Neural cell (in vitro differentiated cells): ENCODE data around the gene ROPN1B. TPM values are rescaled to one million over a fixed set of nuclear protein-coding genes. Genes with fewer than 3 reads are reported as not detected.

ENCODE experiments used
- H2AFZ ChIP-seq: fragments of 200-600, 300-800 bp; sonication (generic), shearing (Covaris generic); 2 replicates; pipeline ENCODE4 v1.6.0; 2014; ENCODE audit warnings: low read depth, mild to moderate bottlenecking, antibody characterized with exemption, low read length, moderate library complexity
- H3F3A ChIP-seq: fragments of 200-600 bp; shearing (Covaris generic); 2 replicates; pipeline ENCODE4 v1.6.1; 2016; ENCODE audit warnings: mild to moderate bottlenecking, moderate library complexity, mixed read lengths, antibody characterized with exemption, low read length; ENCODE audit not compliant: insufficient read depth, poor library complexity, severe bottlenecking
- H3K27ac ChIP-seq: fragments of 200-600, 300-800 bp; sonication (generic), shearing (Covaris generic); 2 replicates; pipeline ENCODE4 v1.5.1; 2014; ENCODE audit warnings: mild to moderate bottlenecking, low read length, moderate library complexity
- H3K27me3 ChIP-seq: fragments of 300-800, 200-600 bp; sonication (generic), shearing (Covaris generic); 2 replicates; pipeline ENCODE4 v1.6.0; 2014; ENCODE audit warnings: mild to moderate bottlenecking, low read depth, low read length, moderate library complexity; ENCODE audit not compliant: insufficient read depth
- H3K36me3 ChIP-seq: fragments of 300-800, 200-600 bp; sonication (generic), shearing (Covaris generic); 2 replicates; pipeline ENCODE4 v1.5.1; 2014; ENCODE audit warnings: mild to moderate bottlenecking, antibody characterized with exemption, low read length, moderate library complexity; ENCODE audit not compliant: insufficient read depth
- H3K4me2 ChIP-seq: fragments of 300-800, 200-600 bp; sonication (generic), shearing (Covaris generic); 2 replicates; pipeline ENCODE4 v1.6.0; 2014; ENCODE audit warnings: mild to moderate bottlenecking, low read length
- H3K4me3 ChIP-seq: fragments of 300-800, 200-600 bp; sonication (generic), shearing (Covaris generic); 2 replicates; pipeline ENCODE4 v1.5.1; 2014; ENCODE audit warnings: mild to moderate bottlenecking, low read length, moderate library complexity
- H3K79me2 ChIP-seq: fragments of 200-600 bp; shearing (Covaris generic); replicated peaks from 2 replicates; pipeline ENCODE4 v1.6.0; 2014; ENCODE audit warnings: mild to moderate bottlenecking, low read length, moderate library complexity; ENCODE audit not compliant: insufficient read depth
- H3K9ac ChIP-seq: fragments of 300-800, 200-600 bp; sonication (generic), shearing (Covaris generic); 2 replicates; pipeline ENCODE4 v1.6.1; 2016; ENCODE audit warnings: mild to moderate bottlenecking, low read length, mixed read lengths
- H3K9me2 ChIP-seq: fragments of 200-600 bp; shearing (Covaris generic); 2 replicates; pipeline ENCODE4 v1.6.1; 2016; ENCODE audit warnings: mild to moderate bottlenecking, low read length, mixed read lengths; ENCODE audit not compliant: insufficient read depth
- H3K9me3 ChIP-seq: fragments of 200-600, 300-800 bp; sonication (generic), shearing (Covaris generic); 2 replicates; pipeline ENCODE4 v1.6.1; 2016; ENCODE audit warnings: mild to moderate bottlenecking, mixed run types, low read length, moderate library complexity, mixed read lengths
- H4K20me1 ChIP-seq: fragments of 200-600 bp; shearing (Covaris generic); 2 replicates; pipeline ENCODE4 v1.6.1; 2016; ENCODE audit warnings: mild to moderate bottlenecking, mixed run types; ENCODE audit not compliant: insufficient read depth
- EP300 ChIP-seq: fragments of 450-650 bp; conservative IDR thresholded peaks from 2 replicates; pipeline ENCODE4 v1.6.1; 2014; ENCODE audit warnings: antibody characterized with exemption, mild to moderate bottlenecking, moderate library complexity; ENCODE audit not compliant: poor library complexity, severe bottlenecking
- EZH2 ChIP-seq: fragments of 200-600, 300-800 bp; shearing (Covaris generic), sonication (generic); IDR thresholded peaks from 2 replicates; pipeline ENCODE4 v1.6.1; 2014; ENCODE audit warnings: antibody characterized with exemption, low read length, borderline replicate concordance, mild to moderate bottlenecking; ENCODE audit not compliant: insufficient read depth, poor library complexity, severe bottlenecking
- MXI1 ChIP-seq: fragments of 450-650 bp; conservative IDR thresholded peaks from 2 replicates; pipeline ENCODE4 v1.6.1; 2014; ENCODE audit warnings: antibody characterized with exemption, mild to moderate bottlenecking; ENCODE audit not compliant: poor library complexity, severe bottlenecking
- POLR2AphosphoS5 ChIP-seq: IDR thresholded peaks from 2 replicates; pipeline ENCODE4 v1.6.1; 2012
- RAD21 ChIP-seq: fragments of 450-650 bp; conservative IDR thresholded peaks from 2 replicates; pipeline ENCODE4 v1.6.1; 2014; ENCODE audit warnings: antibody characterized with exemption, mild to moderate bottlenecking, moderate library complexity
- REST ChIP-seq: IDR thresholded peaks from 2 replicates; pipeline ENCODE4 v1.6.1; 2012; ENCODE audit warnings: borderline replicate concordance
- SMC3 ChIP-seq: fragments of 450-650 bp; conservative IDR thresholded peaks from 2 replicates; pipeline ENCODE4 v1.6.1; 2014; ENCODE audit warnings: antibody characterized with exemption, mild to moderate bottlenecking, moderate library complexity; ENCODE audit not compliant: poor library complexity
- TAF1 ChIP-seq: IDR thresholded peaks from 2 replicates; pipeline ENCODE4 v1.6.1; 2012; ENCODE audit warnings: low read depth
- polyA plus RNA-seq: library from polyadenylated mRNA; depleted of rRNA; stranded (reverse); fragments of >200 nt; gene quantifications from 2 replicates; pipeline ENCODE4 v1.2.3, GENCODE V29; 2014
- TF ChIP-seq, protein P1 (sequence below): fragments of 450-650 bp; IDR thresholded peaks from 2 replicates; pipeline ENCODE4 v1.5.1; 2014; ENCODE audit warnings: antibody characterized with exemption, mild to moderate bottlenecking, moderate library complexity; ENCODE audit not compliant: poor library complexity, severe bottlenecking

Gene ROPN1B
- polyA plus RNA-seq, 1 donor from 2014 or later: 0.11 TPM

DNA sequence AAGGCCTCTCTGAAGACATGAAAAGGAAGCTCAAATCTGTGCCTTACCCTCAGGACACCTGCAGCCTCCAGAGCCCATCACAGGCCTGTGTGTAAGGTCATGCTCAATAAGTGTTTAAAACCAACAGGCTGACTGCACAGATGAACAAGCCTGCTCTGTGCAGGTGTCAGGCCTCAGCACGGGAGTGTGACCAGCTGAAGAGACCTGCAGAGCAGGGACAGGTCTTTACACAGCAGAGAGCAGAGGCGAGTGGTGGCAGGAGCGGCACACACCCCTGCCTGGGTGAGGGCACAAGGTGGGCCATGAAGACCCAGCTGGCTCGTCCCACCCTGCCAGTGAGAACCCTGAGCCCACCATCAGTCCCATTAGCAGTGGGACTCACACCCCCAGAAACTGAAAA lies 56.9 kb downstream of the ROPN1B start:
- no peaks in the 10 kb centered on the region for H3K9me2 ChIP-seq
- H3K4me3 ChIP-seq: no peak overlapping the region
- H3K36me3 ChIP-seq: peaks cover 4% of the 10 kb centered on the region
- no peak overlapping the region for H3K9ac ChIP-seq
- H3K4me2 ChIP-seq: no peak overlapping the region
- no peak overlapping the region for H3K27ac ChIP-seq
- no peaks in the 10 kb centered on the region for H3F3A ChIP-seq
- H2AFZ ChIP-seq: no peak overlapping the region
- TF ChIP-seq TAF1 (no peak), POLR2AphosphoS5 (no peak), SMC3 (no peak), REST (no peak), MXI1 (no peak)
- TF ChIP-seq, protein P1, sequence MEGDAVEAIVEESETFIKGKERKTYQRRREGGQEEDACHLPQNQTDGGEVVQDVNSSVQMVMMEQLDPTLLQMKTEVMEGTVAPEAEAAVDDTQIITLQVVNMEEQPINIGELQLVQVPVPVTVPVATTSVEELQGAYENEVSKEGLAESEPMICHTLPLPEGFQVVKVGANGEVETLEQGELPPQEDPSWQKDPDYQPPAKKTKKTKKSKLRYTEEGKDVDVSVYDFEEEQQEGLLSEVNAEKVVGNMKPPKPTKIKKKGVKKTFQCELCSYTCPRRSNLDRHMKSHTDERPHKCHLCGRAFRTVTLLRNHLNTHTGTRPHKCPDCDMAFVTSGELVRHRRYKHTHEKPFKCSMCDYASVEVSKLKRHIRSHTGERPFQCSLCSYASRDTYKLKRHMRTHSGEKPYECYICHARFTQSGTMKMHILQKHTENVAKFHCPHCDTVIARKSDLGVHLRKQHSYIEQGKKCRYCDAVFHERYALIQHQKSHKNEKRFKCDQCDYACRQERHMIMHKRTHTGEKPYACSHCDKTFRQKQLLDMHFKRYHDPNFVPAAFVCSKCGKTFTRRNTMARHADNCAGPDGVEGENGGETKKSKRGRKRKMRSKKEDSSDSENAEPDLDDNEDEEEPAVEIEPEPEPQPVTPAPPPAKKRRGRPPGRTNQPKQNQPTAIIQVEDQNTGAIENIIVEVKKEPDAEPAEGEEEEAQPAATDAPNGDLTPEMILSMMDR: no peak
- no peaks in the 10 kb centered on the region for H3K79me2 ChIP-seq
- no peaks in the 10 kb centered on the region for H4K20me1 ChIP-seq
- H3K27me3 ChIP-seq: no peaks in the 10 kb centered on the region
- peaks cover 7% of the 10 kb centered on the region for H3K9me3 ChIP-seq

- TF ChIP-seq EP300 (no peak), TAF1 (no peak), REST (no peak), EZH2 (no peak), MXI1 (no peak), POLR2AphosphoS5 (no peak), RAD21 (no peak), SMC3 (no peak)
- TF ChIP-seq, protein P1: no peak
- peaks cover 7% of the 10 kb centered on the region for H3K9me3 ChIP-seq
- H3K9me2 ChIP-seq: no peaks in the 10 kb centered on the region
- H2AFZ ChIP-seq: no peak overlapping the region
- H4K20me1 ChIP-seq: no peaks in the 10 kb centered on the region
- H3K27me3 ChIP-seq: no peaks in the 10 kb centered on the region
- H3F3A ChIP-seq: no peaks in the 10 kb centered on the region
- no peak overlapping the region for H3K4me3 ChIP-seq
- H3K36me3 ChIP-seq: peaks cover 4% of the 10 kb centered on the region
- no peak overlapping the region for H3K9ac ChIP-seq
- H3K79me2 ChIP-seq: no peaks in the 10 kb centered on the region
- H3K4me2 ChIP-seq: no peak overlapping the region
- no peak overlapping the region for H3K27ac ChIP-seq
Observed at GRCh38 chr3:126026277-126026751, 57.3 kb downstream of the ROPN1B start.
